Occipital lobe (tissue), 2 donors: ENCODE data around the gene SIX5. TPM values are rescaled to one million over a fixed set of nuclear protein-coding genes. Genes with fewer than 3 reads are reported as not detected.
"Not testable (repeated sequence)": the region's sequence is repeated elsewhere in the genome, so short reads cannot be mapped to it uniquely, and the experiment has no call there.

Experiments used
- DNase-seq: peaks from one replicate; lab custom pipeline; 2025; lab: John Stamatoyannopoulos, UW
- total RNA-seq: library from RNA; depleted of rRNA; stranded (reverse); fragments of >200 nt; gene quantifications from one replicate; pipeline ENCODE4 v1.2.3, GENCODE V29; 2014

SIX5 gene
- total RNA-seq, 1 donor from 2014 or later: 1.2 TPM

DNA sequence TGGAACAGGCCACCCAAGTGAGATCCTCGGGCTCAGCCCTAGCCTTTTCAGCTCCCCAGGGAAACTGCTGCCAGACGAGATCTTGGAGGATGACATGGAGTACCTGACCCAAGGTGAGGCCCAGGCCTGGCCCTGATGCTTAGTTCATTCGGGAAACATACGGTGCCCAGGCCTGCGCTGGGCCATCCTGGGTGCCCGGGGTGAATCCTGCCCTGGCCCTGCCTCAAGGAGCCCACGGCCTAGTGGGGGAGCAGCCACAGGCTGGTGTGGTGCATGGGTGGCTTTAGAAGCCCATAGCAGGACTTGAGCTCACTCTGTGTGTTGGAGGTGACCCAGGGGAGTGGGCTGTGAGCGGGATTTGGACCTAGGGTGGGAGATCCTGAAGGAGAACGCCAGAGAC is 10.1 kb downstream of the SIX5 start:
- no peak for DNase-seq

DNA sequence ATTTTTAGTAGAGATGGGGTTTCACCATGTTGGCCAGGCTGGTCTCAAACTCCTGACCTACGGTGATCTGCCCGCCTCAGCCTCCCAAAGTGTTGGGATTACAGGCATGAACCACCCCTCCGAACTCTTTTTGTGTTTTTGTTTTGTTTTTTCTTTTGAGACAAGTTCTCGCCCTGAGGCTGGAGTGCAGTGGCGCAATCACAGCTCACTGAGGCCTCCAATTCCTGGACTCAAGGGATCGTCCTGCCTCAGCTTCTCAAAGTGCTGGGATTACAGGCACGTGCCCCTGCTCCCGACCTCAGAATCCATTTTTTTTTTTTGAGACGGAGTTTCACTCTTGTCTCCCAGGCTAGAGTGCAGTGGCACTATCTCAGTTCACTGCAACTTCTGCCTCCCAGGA is 11.4 kb downstream of the SIX5 start:
- no peak for DNase-seq

DNA sequence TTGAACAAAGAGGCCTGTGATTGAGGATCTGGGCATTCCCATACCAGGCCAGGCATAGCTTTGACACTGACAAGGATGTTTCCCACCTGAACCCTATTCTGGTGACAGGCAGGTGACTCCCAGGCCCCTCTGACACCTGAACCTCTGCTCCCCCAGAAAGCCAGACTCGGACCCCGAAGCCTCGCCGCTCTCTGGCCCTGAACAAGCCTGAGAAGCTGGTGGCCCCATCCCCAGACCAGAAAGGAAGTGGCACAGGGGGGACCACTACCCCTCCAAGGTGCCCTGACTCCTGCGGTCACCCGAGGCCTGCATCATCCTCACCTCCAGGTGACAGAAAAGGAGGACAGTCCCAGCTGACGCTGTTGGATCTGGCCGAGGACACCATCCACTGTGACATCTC is 14.7 kb downstream of the SIX5 start:
- no peak for DNase-seq

DNA sequence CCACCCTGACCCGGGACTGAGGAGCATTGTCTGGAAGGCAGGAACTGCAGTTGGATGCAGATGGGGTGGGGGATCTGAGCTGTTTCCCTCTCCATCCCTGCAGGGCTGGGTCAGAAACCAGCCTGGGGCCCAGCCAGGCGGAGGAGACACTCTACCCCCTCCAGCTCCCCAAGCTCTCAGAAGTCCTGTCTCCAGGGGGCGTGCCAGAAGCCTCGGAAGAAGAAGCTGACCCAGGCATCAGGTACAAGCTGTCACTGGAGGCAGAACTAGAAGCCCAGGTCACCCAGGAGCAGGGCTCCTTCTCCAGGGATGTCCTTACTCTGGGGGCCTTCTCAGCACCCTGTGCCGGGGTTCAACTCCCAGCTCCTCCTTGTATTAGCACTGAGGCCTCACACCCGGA is 15.5 kb downstream of the SIX5 start:
- DNase-seq: no peak

DNA sequence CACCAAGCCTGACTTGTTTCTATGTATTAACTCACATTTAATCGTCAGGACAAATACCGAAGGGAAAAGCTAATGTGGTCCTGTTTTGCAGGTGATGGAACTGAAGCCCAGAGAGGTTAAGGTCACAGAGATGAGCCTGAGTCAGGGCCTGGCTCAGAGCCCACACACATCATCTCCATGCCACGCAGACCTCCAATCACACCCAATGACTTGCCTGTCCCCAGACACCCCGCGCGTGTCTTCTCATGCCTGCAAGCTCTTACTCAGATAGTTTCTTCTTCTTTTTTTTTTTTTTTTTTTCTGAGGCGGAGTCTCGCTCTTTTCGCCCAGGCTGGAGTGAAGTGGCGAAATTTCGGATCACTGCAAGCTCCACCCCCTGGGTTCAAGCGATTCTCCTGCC is 16.4 kb downstream of the SIX5 start:
- no peak for DNase-seq

DNA sequence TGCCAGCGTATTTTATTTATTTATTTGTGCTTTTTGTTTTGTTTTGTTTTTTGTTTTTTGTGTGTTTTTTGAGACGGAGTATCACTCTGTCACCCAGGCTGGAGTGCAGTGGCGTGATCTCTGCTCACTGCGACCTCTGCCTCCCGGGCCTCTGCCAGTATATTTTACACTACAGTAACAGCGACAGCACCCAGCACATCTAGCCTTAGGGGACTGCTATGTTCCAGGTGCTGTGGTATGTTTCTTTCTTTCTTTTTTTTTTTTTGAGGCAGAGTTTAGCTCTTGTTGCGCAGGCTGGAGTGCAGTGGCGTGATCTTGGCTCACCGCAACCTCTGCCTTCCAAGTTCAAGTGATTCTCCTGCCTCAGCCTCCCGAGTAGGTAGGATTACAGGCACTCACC is 17.6 kb downstream of the SIX5 start:
- not testable (repeated sequence) for DNase-seq

DNA sequence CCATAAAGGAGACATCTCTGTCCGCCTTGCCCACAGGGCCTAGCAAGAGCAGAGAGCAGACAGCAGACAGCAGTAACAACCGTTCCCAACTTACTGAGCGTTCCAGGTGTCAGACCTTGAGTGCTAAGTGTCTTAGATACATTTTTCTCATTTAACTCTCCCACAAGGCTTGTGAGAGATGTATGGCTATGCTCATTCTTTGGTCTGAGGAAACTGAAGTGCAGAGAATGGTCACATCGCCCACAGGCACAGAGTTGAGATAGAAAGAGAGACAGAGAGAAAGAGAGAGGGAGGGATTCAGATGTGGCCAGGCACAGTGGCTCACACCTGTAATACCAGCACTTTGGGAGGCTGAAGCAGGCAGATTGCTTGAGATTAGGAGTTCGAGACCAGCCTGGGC is 21.5 kb downstream of the SIX5 start:
- DNase-seq: no peak

DNA sequence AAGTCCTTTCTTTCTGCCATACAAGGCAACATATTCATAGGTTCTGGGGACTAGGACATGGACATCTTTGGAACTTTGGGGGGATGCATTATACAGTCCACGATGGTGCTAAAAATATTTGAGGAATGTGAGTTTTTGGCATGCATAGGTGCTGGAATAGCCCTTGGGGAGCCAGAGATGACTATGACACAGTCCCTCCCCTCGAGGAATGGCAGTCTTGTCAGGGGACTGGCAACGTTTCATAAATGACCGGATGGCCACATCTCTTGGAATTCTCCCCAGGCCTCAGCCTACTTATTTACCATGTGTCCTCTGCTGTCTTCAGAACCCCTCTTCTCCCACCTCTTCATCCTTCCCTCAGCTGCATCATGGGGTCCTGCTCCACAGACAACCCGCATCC is 22.2 kb downstream of the SIX5 start:
- DNase-seq: no peak

DNA sequence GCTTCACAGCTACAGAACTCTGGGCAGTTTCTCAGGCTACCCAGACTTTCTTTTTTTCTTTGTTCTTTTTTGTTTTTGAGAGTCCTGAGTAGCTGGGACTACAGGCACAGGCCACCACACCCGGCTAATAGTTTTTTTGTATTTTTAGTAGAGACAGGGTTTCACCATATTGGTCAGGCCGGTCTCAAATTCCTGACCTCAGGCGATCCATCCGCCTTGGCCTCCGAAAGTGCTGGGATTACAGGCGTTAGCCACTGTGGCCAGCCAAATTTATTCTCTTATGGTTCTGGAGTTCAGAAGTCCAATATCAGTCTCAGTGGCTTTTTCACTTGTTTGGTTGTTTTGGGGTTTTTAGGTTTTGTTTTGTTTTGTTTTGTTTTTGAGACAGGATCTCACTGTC is 23.4 kb downstream of the SIX5 start:
- DNase-seq: no peak

DNA sequence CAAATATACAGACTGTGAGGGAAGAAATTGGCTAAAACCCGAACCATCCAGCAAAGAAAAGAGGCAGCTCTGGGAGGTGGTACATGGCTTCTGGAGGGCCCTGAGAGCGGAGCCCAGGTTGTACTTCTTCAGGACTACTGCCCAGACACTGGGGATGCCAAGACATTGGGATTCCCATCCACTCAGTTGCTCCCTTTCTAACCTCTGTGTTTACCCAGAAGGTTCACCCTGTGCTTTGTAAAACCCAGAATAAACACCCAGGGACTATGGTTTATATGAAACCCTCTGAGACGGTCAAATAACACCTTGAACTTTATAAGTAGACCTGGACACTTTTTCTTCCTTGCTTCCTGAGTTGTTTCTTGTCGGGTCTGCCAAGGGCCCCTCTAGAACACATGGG is 26.1 kb downstream of the SIX5 start:
- DNase-seq: no peak

DNA sequence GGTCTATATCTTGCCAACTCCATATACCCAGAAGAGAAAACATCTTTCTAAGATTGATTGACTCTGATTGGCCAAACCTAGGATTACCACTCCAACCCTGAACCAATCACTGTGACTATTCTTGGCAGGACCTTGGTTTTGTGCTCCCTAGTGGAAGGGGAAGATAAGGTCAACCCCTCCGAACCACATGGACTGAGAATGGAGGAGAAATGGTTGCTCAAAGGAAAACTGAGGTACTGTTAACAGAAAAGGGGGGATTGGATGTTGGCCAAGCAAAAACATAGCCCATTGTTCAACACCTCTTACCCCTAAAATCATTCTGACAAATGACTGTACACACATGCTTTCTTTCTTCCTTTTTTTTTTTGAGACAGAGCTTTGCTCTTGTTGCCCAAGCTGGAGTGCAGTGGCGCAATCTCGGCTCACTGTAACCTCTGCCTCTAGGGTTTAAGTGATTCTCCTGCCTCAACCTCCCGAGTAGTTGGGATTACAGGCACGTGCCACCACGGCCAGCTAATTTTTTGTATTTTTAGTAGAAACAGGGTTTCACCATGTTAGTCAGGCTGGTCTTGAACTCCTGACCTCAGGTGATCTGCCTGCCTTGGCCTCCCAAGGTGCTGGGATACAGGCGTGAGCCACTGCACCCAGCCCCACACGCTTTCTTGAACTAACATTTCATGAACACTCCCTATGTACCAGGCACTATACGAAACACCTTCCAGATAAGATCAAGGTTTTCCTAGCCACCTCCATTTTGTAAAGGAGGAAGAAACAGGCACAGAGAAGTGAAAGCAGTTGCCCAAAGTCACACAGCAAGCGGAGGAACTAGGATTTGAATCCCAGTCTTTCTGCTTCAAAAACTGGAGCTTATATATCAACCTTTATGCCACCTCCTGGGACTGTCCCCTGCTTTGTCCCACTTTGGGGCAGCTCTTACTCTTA is 29.3 kb downstream of the SIX5 start:
- no peak for DNase-seq

DNA sequence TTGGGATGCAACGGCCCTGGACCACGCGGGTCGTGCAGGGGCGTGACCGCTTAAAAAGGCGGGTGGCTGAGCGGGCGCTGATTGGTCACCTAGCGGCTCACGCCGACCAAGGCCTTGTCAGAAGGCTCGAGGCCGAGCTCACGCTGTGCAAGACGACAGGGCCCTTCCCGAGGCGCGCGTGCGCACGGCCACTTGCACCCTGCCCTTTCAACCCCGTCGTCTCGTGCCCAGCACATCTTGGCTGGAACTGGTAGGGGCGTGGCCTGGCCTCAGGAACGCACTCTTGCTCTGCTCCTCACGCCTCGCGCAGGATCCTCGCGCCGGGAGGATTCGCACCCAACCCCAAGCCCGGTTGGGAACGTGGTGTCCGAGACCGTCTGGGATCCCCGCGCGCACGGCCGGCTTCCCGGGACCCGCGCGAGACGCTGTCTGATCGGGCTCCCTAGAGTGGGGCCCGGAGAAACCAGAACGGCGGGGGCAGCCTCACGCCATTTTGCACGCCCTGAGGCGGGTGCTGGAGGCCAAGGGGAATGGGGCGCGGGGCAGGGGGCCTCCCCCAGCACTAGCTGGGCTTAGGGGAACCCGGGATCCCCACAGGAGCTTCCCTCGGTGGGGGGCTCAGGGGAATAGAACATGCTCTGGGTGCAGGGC is 35.8 kb downstream of the SIX5 start, which contains the start of gene MEIOSIN:
MEIOSIN (plus strand) TSS at position 280 of the 651 bp plus-strand sequence. CDS start 1,938 bp downstream, outside the sequence.
- DNase-seq: no peak

DNA sequence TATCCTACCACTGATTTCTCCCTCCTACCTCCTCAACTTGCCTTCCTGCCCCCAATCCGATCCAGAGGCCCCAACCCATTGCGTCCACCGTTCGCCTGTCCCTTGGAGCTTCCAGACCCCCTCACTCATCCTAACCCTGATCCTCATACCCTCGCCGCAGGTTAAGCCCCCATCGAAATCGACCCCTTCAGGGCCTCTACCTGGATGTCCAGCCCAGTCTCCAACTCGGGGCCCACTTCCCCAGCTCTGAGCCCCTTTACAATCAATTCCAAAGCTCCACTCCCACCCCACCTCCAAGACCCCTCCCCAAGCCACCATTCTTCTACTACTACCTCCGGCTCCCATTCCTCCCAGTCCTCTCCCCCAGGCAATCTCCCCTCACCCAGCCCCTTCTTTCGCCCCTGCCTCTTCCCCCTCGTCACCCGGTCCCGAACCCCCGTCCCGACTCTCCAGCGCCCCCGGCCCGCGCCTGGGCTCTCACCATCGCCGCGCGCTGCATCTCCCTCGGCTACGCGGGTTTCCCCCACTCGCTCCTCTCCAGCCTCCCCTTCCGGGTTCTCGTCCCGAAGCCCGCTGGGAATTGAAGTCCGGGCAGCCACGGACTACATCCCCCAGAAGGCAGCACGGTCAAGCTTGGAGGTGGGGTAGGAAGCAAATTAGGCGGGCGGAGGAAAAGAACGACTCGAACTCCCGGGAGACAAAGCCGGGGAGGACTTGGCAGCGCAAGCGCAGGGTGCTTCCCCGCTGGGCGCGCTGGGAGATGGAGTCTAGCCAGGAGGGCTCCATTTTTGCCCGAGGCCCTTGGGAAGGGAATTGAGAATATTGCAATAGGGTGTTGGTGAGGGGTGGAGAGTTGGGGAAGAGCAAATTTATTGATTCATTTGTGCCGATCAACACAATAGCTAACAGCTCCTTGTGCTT is 38.4 kb downstream of the SIX5 start, which contains the start of gene FBXO46:
FBXO46 (minus strand) TSS at position 529 of the 921 bp plus-strand sequence. CDS start 17,401 bp downstream, outside the sequence.
- peak; percentile 99 for DNase-seq

DNA sequence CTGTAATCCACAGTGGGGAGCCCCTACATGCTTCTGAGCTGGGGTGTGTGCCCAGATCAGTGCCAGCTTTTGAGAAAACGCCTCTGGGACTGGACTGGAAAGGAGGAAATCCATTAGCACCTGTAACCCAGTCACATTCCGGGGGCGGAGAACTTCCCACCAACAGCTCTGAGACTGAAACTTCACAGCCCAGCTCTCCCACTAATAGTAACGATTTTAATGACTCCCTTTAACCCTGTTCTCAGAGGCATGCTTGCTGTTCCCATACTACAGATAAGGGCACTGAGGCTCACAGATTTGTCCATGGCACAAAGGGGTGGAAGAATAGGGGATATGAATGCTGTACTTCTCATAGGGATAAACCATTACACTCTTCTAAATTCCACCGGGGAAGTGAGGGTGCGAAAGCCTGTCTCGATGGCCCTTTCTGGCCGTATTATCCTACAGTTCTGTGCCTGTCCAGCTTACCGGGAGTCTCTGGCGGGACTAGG is 39.2 kb downstream of the SIX5 start:
- DNase-seq: no peak

DNA sequence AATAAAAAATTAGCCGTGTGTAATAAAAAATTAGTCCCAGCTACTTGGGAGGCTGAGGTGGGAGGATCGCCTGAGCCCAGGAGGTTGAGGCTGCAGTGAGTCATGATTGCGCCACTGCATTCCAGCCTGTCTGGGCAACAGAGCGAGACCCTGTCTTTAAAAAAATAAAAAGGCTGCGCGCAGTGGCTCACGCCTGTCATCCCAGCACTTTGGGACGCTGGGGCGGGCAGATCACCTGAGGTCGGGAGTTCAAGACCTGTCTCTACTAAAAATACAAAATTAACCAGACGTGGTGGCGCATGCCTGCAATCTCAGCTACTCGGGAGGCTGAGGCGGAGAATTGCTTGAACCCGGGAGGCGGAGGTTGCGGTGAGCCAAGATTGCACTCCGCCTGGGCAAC is 40.4 kb downstream of the SIX5 start:
- not testable (repeated sequence) for DNase-seq

DNA sequence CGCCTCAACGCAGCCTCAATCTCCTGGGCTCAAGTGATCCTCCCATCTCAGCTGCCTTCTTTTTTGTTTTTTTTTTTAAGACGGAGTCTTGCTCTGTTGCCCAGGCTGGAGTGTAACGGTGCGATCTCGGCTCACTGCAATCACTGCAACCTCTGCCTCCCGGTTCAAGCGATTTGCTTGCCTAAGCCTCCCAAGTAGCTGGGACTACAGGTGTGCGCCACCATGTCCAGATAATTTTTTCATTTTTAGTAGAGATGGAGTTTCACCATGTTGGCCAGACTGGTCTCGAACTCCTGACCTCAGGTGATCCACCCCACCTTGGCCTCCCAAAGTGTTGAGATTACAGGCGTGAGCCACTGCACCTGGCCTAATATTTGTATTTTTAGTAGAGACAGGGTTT is 49.0 kb downstream of the SIX5 start:
- DNase-seq: not testable (repeated sequence)

DNA sequence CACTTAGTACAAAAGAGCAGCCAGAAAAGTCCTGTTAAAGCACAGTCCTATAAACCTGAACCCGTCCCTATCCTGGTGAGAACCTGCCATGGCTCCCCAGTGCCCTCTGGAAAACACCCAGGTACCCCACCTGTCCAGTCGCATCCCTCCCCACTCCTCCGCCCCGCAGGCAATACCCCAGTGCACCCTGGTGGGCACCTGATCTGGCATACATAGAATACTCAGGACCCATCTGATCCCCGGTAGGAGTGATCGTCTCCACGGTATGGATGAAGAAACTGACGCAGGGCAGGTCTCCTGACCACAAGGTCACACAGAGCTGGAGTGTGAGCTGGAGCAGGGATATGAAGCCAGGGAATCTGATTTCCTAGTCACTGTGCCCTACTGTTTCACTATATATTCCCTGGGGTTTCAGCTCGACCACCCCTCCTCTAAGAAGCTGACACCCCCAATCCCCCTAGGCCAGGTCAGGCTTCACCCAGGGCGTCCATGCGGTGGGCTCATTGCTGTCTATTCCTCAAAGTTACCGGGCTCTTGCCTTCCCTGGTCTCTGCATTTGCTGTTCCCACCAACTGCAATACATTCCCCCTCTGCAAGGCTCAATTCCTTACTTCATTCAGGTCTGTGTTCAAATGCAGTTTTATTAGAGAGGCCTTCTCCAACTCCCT is 50.9 kb downstream of the SIX5 start:
- DNase-seq: no peak

DNA sequence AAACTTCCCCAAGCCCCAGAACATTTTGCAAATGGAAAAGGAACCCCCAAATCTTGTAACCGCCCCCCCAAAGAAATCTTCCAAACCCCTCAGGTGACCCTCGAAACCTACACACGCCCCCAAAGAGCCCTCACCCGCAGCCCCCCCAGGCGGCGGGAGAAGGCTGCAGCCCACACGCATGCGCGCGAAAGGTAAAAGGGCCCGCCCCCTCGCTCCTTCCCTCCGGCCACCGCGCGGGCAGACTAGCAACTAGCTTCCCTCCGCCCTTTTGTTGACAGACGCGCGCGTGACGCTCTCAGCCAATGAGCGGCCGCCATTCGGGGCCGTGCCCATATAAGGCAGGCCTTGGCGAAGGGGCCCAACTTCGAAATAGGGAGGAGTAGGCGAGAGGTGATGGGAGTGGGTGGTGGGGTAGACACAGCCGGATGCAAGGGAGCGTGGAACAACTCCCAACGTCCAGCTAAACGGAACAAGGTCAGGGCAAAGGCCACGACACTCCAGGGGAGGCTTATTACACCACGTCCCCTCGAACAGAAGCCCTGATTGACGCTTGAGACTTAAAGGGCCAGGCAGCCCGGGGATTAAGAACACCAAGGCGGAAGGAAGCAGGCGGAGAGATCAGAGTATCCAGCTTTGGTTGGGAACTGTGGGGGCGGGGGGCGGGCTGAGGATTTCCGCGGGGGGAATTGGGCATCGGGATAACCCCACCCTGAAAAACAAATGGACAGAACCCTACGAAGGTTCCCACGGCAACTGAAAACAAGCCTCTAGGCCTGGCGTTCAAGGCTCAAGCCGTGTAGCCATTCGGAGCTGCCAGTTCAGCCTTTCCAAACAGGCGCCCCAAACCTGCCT is 51.7 kb downstream of the SIX5 start:
- DNase-seq: peak; percentile 99

DNA sequence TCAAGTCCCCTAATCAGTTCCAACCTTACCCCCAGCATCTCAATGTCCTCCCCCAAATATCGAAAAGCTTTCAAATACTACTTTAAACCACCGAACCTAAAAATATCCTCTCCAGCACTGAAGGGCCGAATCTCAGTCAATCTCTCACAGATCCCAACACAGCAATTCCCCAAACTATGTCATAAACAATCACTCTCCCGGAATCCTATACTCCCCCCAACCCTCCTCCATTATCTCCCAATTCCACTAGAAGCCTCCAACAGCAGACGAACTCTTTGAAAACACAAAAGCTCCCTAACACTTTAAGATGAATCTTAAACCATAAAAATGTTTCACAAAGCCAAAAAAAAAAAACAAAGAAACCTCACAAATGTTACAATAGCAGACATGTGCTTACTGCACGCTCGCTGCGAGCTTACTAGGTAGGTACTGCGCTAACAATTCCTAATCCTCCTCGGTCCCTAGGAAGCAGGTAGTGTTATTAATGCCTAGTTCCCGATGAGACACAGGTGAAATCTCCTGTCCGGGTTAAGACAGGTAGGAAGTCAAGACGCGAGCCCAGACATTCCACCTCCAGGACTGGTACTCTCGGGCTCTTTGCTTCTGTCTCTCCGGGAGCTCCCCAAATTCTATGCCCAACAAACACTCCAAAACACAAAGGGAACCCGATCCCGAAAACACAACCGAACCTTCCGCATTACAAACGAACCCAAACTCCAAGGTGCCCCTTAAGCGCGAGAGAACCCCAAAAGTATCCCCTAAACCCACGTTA is 52.5 kb downstream of the SIX5 start:
- DNase-seq: no peak
